ENCODE data around the gene SRSF3. TPM values are rescaled to one million over a fixed set of nuclear protein-coding genes. Genes with fewer than 3 reads are reported as not detected.
"Not testable (repeated sequence)": the region's sequence is repeated elsewhere in the genome, so short reads cannot be mapped to it uniquely, and the experiment has no call there.

Gene SRSF3
- total RNA-seq, 4 donors from 2014 or later: 114 to 272 (median 177) TPM

DNA sequence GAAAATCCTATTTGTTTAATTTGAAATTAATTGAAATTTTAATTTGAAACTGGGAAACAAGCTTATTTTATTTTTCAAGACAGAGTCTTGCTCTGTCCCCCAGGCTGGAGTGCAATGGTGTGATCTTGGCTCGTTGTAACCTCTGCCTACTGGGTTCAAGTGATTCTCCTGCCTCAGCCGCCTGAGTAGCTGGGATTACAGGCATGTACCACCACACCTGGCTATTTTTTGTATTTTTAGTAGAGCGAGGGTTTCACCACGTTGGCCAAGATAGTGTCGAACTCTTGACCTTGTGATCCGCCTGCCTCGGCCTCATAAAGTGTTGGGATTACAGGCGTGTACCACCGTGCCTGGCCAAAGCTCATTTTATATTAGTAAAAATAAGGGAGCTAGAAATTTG lies 4.2 kb downstream of the SRSF3 start:
- intact Hi-C loops (cut with DNase I; ENCODE audit: low total_unique reads): loop anchor here (10.0 kb wide), 1 partner anchor 154 kb away; the partner anchor contains the start of genes KCTD20 and PXT1
- 18 to 19% methylated on average over 9 of the region's 9 CpGs for WGBS, 2 donors
- no peak overlapping the region for H3K4me3 ChIP-seq (ENCODE audit: low read depth, poor library complexity, severe bottlenecking)
- DNase-seq (ENCODE audit: low spot score in 2 of 2): peak in 1 of 2 donors; percentile 31
- TF ChIP-seq, protein P1, sequence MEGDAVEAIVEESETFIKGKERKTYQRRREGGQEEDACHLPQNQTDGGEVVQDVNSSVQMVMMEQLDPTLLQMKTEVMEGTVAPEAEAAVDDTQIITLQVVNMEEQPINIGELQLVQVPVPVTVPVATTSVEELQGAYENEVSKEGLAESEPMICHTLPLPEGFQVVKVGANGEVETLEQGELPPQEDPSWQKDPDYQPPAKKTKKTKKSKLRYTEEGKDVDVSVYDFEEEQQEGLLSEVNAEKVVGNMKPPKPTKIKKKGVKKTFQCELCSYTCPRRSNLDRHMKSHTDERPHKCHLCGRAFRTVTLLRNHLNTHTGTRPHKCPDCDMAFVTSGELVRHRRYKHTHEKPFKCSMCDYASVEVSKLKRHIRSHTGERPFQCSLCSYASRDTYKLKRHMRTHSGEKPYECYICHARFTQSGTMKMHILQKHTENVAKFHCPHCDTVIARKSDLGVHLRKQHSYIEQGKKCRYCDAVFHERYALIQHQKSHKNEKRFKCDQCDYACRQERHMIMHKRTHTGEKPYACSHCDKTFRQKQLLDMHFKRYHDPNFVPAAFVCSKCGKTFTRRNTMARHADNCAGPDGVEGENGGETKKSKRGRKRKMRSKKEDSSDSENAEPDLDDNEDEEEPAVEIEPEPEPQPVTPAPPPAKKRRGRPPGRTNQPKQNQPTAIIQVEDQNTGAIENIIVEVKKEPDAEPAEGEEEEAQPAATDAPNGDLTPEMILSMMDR (IDR thresholded peaks at IDR 0.05): no peak
- TF ChIP-seq POLR2A (IDR thresholded peaks at IDR 0.05): no peak

DNA sequence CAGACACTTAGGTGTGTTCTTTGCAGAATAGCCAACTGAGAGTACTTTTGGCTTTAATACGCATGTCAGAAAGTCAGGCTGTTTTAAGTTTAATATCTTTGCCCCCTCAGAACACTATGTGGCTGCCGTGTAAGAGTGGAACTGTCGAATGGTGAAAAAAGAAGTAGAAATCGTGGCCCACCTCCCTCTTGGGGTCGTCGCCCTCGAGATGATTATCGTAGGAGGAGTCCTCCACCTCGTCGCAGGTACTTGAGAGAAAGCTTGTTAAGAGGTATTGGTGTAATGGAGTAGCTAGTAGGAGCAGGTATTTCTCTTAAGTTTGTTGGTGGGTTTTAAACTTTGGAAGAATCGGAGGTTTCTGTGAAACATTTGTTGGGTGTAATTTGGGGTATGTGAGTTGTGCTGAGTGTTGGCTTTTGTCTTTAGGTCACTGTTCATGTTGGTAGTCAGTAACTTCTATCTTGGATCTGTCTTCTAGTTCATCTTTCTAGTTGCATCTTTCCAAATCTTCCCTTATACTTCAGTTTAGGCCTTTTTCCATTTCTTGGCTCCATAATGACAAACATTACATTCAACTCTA lies 4.7 kb downstream of the SRSF3 start:
- H3K4me3 ChIP-seq (ENCODE audit: low read depth, poor library complexity, severe bottlenecking): no peak overlapping the region
- 31 to 37% methylated on average over 11 of the region's 11 CpGs for WGBS, 2 donors
- TF ChIP-seq, protein P1 (IDR thresholded peaks at IDR 0.05): no peak
- no peak for TF ChIP-seq POLR2A (IDR thresholded peaks at IDR 0.05)
- no peak for DNase-seq (ENCODE audit: low spot score in 2 of 2)
- intact Hi-C loops (cut with DNase I; ENCODE audit: low total_unique reads): loop anchor here (10.0 kb wide), 1 partner anchor 154 kb away; the partner anchor contains the start of genes KCTD20 and PXT1

DNA sequence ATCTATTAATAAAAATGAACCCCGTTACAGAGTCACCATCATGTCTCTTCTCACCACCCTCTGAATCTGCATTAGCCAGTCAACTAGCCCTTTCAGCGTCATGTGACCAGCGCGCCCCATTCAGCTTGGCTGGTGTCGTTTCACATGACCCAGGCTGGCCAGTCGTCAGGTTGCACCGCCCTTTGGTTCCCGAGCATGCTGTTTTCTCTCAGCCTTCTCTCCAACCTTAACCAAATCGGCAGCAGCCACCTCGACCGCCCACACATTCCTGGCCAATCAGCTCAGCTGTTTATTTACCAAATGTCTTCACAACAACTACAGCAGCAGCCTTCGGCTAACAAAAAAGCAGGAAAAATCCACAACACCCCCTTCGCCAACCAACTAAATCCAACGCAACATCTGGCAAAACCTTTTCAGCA lies 5.6 kb downstream of the SRSF3 start:
- 48 to 56% methylated on average over 14 of the region's 14 CpGs for WGBS, 2 donors
- intact Hi-C loops (cut with DNase I; ENCODE audit: low total_unique reads): loop anchor here (10.0 kb wide), 1 partner anchor 155 kb away; the partner anchor contains the start of genes KCTD20 and PXT1
- no peak overlapping the region for H3K4me3 ChIP-seq (ENCODE audit: low read depth, poor library complexity, severe bottlenecking)
- peak in 1 of 2 donors; percentile 89 for DNase-seq (ENCODE audit: low spot score in 2 of 2)
- TF ChIP-seq, protein P1 (IDR thresholded peaks at IDR 0.05): no peak
- TF ChIP-seq POLR2A (IDR thresholded peaks at IDR 0.05): no peak

DNA sequence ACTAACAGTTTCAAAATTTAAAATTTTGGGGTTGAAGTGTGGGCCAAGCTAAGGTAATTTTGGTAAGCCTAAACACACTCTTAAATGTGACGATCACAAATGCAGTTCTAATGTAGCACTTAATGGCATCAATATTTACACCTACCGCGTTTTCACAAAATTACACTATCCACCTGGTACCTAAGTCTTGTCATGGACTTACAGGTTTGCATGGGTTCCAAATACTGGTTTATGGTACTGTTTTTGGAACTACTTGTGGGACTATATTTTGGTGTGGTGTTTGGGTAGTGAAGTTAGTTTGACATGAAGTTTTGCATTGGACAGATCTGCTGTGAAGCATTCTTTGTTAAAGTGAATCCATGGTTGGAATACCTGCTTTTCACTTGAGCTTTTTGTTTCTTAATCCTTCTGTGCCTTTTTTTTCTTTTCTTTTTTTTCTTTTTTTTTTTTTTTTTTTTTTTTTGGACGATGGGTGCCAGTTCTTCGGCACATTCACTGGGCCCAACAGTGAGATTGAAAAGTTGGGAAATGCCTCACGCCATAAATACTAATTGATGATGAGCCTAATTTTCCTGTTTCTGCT lies 6.5 kb downstream of the SRSF3 start:
- no peak overlapping the region for H3K4me3 ChIP-seq (ENCODE audit: low read depth, poor library complexity, severe bottlenecking)
- intact Hi-C loops (cut with DNase I; ENCODE audit: low total_unique reads): no loop called here
- TF ChIP-seq POLR2A (IDR thresholded peaks at IDR 0.05): no peak
- TF ChIP-seq, protein P1 (IDR thresholded peaks at IDR 0.05): no peak
- WGBS, 2 donors: 47 to 50% methylated on average over 6 of the region's 6 CpGs
- DNase-seq (ENCODE audit: low spot score in 2 of 2): no peak

DNA sequence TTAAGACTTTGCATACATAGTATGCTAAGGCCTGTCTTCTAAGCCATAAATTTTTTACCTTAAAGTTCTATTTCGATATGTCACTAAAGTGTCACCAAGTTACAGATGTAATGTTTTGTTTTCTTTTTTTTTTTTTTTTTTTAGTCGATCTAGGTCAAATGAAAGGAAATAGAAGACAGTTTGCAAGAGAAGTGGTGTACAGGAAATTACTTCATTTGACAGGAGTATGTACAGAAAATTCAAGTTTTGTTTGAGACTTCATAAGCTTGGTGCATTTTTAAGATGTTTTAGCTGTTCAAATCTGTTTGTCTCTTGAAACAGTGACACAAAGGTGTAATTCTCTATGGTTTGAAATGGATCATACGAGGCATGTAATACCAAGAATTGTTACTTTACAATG lies 7.7 kb downstream of the SRSF3 start:
- H3K4me3 ChIP-seq (ENCODE audit: low read depth, poor library complexity, severe bottlenecking); DNase-seq (ENCODE audit: low spot score in 2 of 2); intact Hi-C loops (cut with DNase I; ENCODE audit: low total_unique reads): not testable (repeated sequence)
- 56 to 61% methylated on average over 3 of the region's 3 CpGs for WGBS, 2 donors

DNA sequence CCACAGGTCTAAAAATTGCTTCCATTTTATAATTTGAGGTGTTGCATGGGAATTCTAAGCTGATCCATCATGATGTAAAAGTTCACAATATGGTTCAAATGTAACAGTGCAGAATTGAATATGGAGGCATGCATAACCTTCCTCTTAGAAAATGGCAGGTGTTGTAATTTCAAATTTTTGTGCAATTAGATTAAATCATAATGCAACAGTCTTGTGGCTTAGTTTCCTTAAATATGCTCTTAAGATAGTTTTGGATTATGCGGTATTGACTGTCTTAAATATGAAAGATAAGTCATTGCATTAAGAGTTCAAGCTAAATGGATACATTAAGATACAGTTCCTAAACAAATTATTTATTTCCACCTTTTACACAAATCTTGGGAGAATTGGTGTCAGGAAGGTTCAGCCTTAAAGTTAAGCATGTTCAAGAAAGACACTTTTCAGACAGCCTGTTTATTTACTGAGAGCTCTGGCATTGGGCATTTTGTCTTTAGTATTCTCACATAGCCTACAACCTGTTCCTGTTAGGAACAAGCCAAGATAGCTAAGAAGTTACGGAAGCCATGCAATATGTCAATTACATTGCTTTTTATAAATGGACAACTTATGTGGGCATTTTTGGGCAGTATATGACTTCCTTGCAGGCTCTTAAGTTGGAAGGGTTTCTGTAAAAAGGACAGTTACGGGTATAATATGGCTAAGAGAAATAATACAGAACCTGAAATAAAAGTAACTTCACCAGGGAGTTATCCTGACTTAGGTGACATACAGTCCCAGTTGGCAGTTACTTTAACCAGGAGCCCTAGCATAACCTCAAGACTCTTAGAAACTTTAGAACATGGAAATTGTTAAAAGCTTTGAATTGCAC lies 9.3 kb downstream of the SRSF3 start:
- H3K4me3 ChIP-seq (ENCODE audit: low read depth, poor library complexity, severe bottlenecking): no peak overlapping the region
- intact Hi-C loops (cut with DNase I; ENCODE audit: low total_unique reads): no loop called here
- TF ChIP-seq POLR2A (IDR thresholded peaks at IDR 0.05): no peak
- TF ChIP-seq, protein P1 (IDR thresholded peaks at IDR 0.05): no peak
- 87 to 88% methylated on average over 3 of the region's 3 CpGs for WGBS, 2 donors
- no peak for DNase-seq (ENCODE audit: low spot score in 2 of 2)

Measured in lower leg skin (tissue), 4 donors.